ENCODE measurements around the gene CKB.

DNA sequence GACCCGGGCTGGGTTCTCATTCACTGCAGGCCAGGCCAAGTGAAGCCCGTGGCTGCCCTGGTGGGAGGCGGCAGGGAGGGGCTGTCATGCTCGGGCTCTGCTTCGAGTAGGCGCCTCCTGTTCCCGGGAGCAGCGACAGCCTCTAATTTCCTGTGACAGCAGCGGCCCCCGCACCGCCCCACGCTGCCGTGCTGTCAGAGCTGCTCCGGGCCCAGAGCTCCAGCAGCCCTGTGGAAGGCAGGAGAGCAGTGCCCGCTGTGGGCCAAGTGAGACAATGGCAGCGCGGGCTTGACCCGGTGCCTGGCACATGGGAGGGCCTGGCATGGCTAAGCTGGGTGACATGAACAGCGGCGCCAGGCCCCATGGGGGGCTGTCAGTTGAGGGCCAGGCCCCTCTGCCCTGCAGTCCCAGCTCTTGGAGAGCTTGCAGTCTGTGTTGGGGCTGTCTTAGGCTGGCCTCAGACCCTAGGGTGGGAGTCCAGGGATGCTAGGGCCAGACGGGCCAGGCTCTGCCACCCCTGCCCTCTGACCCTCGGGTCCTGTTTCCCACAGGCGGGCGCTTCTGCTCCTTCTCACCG lies 11.5 kb upstream of the CKB start:
- TF ChIP-seq EZH2 (IDR thresholded peaks at IDR 0.05), result no peak
- no peak for TF ChIP-seq POLR2AphosphoS5 (IDR thresholded peaks at IDR 0.05; ENCODE audit: borderline replicate concordance, low read depth, low read length)
- TF ChIP-seq FOXP2 (optimal IDR thresholded peaks at IDR 0.05; ENCODE audit: control extremely low read depth, extremely low read length, insufficient read depth), result no peak

Data from SK-N-MC (cell line).